H1 (cell line): ENCODE results near the gene KDM8. TPM values are rescaled to one million over a fixed set of nuclear protein-coding genes. Genes with fewer than 3 reads are reported as not detected.

Experiments
- RBBP5 ChIP-seq: IDR thresholded peaks from 2 replicates; pipeline ENCODE4 v1.7.1; 2012; ENCODE audit warnings: low read depth, mild to moderate bottlenecking, inconsistent platforms, low read length, moderate library complexity, borderline replicate concordance
- SIX5 ChIP-seq: IDR thresholded peaks from 2 replicates; pipeline ENCODE4 v1.6.1; 2011; ENCODE audit warnings: mild to moderate bottlenecking, low read depth, low read length
- SUZ12 ChIP-seq: fragments of 200-600 bp; sonication (generic); IDR thresholded peaks from 2 replicates; pipeline ENCODE4 v1.6.1; 2012; ENCODE audit warnings: mild to moderate bottlenecking, inconsistent platforms, low read length, moderate library complexity, mixed read lengths
- TBP ChIP-seq: IDR thresholded peaks from 2 replicates; pipeline ENCODE4 v1.6.1; 2011; ENCODE audit warnings: low read depth, low read length, improper control_type of control experiment
- polyA plus RNA-seq, 7 experiments: library from polyadenylated mRNA; depleted of rRNA in 3 of 7; stranded (reverse) in 5 of 7; unstranded in 2 of 7; fragments of >200 nt in 5 of 7; fragments of 200-250 nt in 2 of 7; gene quantifications; 1 replicate in 5 of 7; 2 replicates in 1 of 7; 4 replicates in 1 of 7; pipeline versions ENCODE4 v1.2.1 to v1.2.3, GENCODE V29; 2011 to 2013; ENCODE audit warnings: missing spikeins in 2 of 7, mixed read lengths in 2 of 7
- total RNA-seq: library from RNA; stranded (reverse); fragmentation: NEBNext Ultra II Directional; extraction: Animal tissue kit (Norgen Biotek cat#: 25700); gene quantifications from 2 replicates; pipeline ENCODE4 v1.2.1, GENCODE V29; 2021

Gene KDM8
- total and polyA plus RNA-seq, 2 of the 8 experiments (the other 6 are each of a cell fraction or from before 2014, with no cell fraction given) = 10.3 to 12.8 TPM

DNA sequence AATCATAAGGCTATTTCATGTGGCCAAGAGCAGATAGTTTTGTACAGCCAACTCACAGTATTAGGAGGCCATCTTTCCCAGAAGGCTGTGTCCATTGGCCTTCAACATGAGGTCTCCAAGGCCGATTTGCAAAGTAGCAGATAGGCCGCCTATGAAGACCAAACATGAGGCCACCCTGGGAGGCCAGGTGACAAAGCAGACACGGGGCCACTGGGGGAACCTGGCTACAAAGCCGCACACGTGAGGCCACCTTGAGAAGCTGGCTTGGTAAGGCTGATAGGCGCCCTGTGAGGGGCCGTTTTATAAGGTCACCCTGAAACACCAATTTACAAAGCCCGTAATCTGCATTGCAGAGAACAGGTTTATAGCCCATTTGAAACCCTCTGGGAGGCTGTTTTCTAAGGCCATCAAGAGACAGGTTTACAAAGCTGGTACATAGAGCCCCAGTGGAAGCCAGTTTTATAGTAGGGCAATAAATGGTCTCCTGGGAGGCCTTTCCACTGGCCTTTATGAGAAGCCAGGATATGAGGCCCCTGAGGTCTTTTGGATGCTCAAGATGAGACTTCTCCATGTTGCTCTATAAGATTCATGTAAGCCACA is 4.9 kb downstream of the KDM8 start (continued):
- TF ChIP-seq TBP = no peak
- TF ChIP-seq SIX5 = no peak
- TF ChIP-seq RBBP5 = no peak
- no peak for TF ChIP-seq SUZ12
